GM12891 (cell line): Measurements from ENCODE around the gene BLCAP.
"Not testable (repeated sequence)": the region's sequence is repeated elsewhere in the genome, so short reads cannot be mapped to it uniquely, and the experiment has no call there.

Experiments
- DNase-seq: peaks from one replicate; pipeline ENCODE4 v3.0.0; 2011; ENCODE audit warnings: low spot score; ENCODE audit not compliant: insufficient read length
- FAIRE-seq: peaks from 2 replicates; lab custom pipeline; 2011; peaks lifted over from hg19 to GRCh38; lab: Jason Lieb, UNC
- PAX5 ChIP-seq: IDR thresholded peaks from 2 replicates; pipeline ENCODE4 v1.6.1; 2011; ENCODE audit warnings: low read length, moderate library complexity, mild to moderate bottlenecking; ENCODE audit not compliant: insufficient read depth, severe bottlenecking
- POLR2A ChIP-seq: IDR thresholded peaks from 2 replicates; pipeline ENCODE4 v1.6.1; 2011; ENCODE audit warnings: low read depth, low read length, control low read depth
- POLR2AphosphoS5 ChIP-seq: IDR thresholded peaks from 2 replicates; pipeline ENCODE4 v1.6.1; 2011; ENCODE audit warnings: low read depth, low read length, control low read depth
- POU2F2 ChIP-seq: IDR thresholded peaks from 2 replicates; pipeline ENCODE4 v1.6.1; 2011; ENCODE audit warnings: low read depth, mild to moderate bottlenecking, control low read depth, low read length, moderate library complexity
- SPI1 ChIP-seq: IDR thresholded peaks from 2 replicates; pipeline ENCODE4 v1.6.1; 2011; ENCODE audit warnings: low read depth, low read length, control low read depth
- TAF1 ChIP-seq: IDR thresholded peaks from 2 replicates; pipeline ENCODE4 v1.6.1; 2011; ENCODE audit warnings: low read depth, low read length, control low read depth

BLCAP gene

DNA sequence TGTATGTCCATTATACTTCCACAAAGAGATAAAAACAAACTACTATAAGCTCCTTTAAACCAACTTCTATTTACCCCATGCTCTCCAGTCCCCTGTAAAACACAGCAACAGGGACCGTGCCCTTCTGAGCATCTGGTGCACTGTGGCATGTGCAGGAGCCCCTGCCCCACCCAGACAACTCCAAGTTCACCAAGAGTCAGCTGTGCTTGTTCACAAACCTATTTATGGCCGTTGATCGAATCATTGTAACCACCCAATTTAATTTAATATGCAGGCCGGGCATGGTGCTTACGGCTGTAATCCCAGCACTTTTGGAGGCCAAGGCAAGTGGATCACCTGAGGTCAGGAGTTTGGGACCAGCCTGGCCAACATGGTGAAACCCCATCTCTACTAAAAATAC is 13.7 kb upstream of the BLCAP start:
- TF ChIP-seq POLR2AphosphoS5 (no peak), TAF1 (no peak), POU2F2 (no peak), POLR2A (no peak), SPI1 (no peak), PAX5 (no peak)
- FAIRE-seq, result no peak
- DNase-seq, result no peak

DNA sequence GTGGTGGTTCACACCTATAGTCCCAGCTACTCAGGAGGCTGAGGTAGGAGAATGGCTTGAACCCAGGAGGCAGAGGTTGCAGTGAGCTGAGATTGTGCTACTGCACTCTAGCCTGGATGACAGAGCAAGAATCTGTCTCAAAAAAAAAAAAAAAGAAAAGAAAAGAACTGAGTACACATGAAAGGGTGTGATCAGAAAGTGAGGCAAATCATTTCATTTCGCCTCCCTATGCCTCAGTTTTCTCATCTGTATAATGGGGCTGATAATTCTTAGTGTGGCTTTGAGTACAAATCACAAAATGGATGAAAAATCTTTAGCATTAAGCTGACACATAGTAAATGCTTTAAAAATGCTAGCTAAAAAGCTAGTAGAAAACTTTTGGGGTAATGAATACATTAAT is 13.2 kb upstream of the BLCAP start:
- DNase-seq, FAIRE-seq: not testable (repeated sequence)

DNA sequence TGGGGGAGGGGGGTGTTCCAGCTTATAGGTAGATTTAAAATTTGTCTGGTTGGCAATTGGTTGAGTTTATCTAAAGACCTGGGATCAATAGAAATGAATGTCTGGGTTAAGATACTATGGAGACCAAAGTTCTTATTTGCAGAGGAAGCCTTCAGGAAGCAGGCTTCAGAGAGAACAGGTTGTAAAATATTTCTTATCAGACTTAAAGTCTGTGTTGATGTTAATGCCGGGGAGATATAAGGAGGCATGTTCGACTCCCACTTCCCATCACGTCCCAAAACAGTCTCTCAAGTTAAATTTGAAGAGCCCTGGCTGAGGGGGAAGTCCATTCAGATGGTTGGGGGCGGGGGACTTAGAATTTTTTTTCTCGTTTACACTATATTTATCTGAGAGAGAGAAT is 12.3 kb upstream of the BLCAP start:
- no peak for FAIRE-seq
- DNase-seq, result no peak
- peak; percentile 18; the same call in 1 of the 2 replicates for TF ChIP-seq SPI1
- no peak for TF ChIP-seq TAF1

DNA sequence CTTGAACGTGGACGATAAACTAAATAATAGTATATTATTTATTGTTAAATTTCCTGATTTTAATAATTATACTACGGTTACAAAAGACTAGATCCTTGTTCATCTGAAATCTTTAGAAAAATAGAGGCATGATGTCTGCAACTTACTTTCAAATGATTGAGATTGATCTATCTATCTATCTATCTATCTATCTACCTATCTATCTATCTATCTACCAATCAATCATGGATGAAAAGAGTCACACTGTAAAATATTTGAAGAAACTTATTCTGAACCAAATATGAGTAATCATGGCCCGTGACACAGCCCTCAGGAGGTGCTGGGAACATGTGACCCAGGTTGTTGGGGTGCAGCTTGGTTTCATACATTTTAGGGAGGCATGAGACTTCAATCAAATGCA is 11.7 kb upstream of the BLCAP start:
- FAIRE-seq (no peak), DNase-seq (no peak)
- TF ChIP-seq POLR2A (no peak), POLR2AphosphoS5 (no peak), POU2F2 (no peak), PAX5 (no peak)

DNA sequence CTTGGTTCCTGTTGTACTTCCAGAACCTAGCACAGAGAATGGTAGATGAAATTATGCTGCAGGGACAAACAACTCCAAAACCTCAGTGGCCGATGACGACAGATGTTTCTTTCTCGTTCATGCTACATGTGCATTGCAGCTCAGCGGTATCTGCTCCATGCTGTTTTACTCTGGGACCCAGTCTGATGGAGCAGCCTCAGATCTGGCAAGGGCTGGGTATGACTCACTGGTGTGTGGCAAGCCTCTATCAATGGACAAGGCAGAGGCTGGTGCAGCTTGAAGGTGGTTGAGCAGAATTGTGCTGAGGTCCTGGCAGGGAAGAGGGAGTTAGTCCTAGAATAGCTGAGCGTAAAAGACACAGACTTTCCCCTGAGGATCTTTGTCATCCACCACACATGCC is 10.3 kb upstream of the BLCAP start:
- DNase-seq (no peak), FAIRE-seq (no peak)
- no peak for TF ChIP-seq POLR2AphosphoS5
- no peak for TF ChIP-seq PAX5
- no peak for TF ChIP-seq SPI1

DNA sequence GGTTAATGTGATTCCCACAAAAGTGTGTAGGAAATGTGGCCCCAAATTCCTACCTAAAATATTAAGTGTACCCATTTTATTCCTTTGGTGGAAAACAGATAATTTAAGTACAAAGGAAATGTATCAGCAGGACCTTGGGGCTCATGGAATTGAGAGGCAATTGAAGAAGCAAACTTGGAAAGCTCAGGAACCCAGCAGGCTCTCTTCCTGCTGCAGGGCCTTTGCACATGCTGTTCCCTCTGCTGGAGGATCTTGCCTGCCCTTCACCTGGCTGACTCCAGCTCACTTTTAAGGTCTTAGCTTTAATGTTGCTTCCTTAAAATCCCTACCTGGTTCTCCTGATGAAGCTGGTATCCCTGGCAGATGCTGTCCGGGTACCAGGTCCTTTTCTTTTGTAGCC is 9.8 kb upstream of the BLCAP start:
- TF ChIP-seq POU2F2, result no peak
- no peak for TF ChIP-seq POLR2A
- no peak for TF ChIP-seq TAF1
- FAIRE-seq, result no peak
- no peak for DNase-seq

DNA sequence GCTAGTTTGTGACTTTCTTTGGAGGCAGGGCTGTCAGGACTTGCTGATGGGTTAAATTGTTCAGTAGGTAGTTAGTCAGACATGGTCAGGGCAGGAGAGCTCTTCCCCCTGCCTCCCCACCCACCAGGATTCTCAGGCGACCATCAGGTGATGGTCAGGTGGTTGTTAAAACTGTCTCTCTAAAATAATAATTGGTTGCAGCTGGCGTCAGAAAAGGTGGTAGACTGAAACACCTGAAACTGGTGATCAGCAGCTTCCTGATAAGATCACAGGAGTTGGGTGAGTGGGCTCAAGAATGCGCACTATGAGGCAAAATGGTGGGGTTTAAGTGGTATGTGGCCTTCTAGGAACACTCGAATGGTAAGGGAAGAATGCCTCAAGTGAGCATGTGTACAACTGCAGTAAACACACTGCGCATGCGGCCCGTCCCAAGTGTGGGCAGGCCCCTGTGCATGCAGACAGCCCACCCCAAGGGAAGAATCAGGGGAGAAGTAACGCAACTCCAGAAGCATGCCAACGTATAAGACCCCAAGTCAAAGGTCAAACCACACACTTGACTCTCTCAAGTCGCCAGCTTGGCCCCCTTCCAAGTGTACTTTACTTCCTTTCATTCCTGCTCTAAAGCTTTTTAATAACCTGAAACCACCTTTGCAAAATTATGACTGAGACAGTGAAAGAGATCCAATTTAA is 7.9 kb upstream of the BLCAP start:
- TF ChIP-seq POLR2AphosphoS5, result no peak
- TF ChIP-seq POU2F2, result no peak
- no peak for TF ChIP-seq POLR2A
- TF ChIP-seq SPI1, result no peak
- TF ChIP-seq TAF1, result no peak
- no peak for TF ChIP-seq PAX5
- DNase-seq (no peak), FAIRE-seq (no peak)

DNA sequence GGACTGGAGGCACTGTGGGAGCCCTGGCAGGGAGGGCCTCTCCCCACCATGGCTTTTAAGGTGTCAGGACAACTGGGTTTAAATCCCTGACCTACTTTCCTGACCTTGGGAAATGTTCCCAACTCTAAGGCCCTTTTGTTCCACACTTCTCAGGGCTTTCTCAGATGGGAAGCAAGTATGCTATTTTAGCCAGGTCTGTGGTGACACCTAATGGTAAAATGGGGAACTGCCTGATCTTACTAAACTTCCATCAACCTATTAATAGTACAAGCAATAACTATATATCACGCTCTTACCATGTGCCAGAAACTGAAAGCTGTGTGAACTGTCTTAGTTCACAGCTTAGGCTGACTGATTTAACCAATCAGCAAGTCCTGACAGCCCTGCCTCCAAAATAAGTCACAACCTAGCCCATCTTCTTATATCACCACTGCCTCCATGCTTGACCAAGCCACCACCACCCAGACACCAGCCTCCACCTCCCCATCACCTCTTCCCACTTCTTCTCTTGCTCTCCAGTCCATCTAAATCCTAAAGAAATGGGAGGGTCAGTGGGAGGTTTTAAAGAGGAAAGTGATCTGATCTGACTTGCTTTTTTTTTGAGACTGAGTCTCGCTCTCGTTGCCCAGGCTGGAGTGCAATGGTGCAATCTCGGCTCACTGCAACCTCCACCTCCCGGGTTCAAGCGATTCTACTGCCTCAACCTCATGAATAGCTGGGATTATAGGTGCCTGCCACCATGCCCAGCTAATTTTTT is 6.9 kb upstream of the BLCAP start:
- FAIRE-seq, result peak; percentile 90
- TF ChIP-seq SPI1, result 0 out of 2 replicates have a peak, but pooled peaks have one; percentile 34
- no peak for TF ChIP-seq TAF1
- DNase-seq, result no peak

DNA sequence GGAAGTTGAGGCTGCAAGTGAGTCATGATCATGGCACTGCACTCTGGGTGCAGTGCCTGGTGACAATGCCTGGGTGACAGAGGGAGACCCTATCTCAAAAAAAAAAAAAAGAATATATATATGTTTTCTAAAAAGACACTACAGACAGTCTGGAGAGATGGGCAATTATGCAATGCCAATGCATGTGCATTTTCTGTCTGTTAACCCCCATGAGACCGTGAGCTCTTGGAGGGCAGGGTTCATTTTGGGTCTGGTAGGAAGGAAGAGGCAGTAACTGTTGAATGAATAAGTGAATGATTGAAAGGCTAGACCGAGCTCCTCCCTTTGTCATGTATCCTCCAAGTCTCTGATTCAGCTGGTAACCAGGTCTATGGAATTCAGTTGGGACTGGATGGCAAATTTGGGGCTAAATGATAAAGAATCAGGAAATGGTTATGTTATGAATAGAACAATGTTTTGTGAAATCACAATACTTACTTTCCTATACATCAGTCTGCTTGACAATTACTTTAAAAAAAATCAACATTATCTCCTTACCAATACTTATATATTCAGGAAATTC is 5.6 kb upstream of the BLCAP start:
- DNase-seq, result no peak
- TF ChIP-seq POLR2A, result no peak
- TF ChIP-seq PAX5, result no peak
- no peak for TF ChIP-seq POU2F2
- no peak for TF ChIP-seq POLR2AphosphoS5
- no peak for TF ChIP-seq SPI1
- FAIRE-seq, result no peak

DNA sequence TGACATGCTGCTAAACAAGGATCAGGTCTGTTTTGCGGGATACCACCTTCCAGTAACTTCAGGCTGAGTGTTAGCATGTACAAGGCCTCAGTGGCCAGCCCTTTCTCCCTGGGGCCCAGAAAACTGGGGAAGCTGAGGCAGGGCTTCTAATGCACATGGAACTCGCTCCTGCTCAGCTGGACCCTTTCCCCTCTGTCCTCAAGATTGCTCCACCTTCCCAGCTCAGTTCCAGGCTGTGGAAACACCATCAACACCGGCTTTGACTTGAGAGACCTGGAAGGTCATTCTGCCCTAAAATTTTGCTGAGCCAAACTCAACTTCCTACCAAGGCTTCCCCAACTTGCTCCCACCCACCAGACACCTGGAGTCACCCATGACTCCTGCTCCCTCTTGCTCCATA is 4.2 kb upstream of the BLCAP start:
- no peak for TF ChIP-seq POLR2AphosphoS5
- no peak for TF ChIP-seq POU2F2
- no peak for TF ChIP-seq SPI1
- no peak for TF ChIP-seq POLR2A
- no peak for TF ChIP-seq TAF1
- no peak for FAIRE-seq
- DNase-seq, result no peak
